Right renal cortex interstitium (tissue), 3 donors: ENCODE results near the gene PCDHA4. TPM values are rescaled to one million over a fixed set of nuclear protein-coding genes. Genes with fewer than 3 reads are reported as not detected.
"Not testable (repeated sequence)": the region's sequence is repeated elsewhere in the genome, so short reads cannot be mapped to it uniquely, and the experiment has no call there.

Experiments
- DNase-seq, 3 donors: peaks; one replicate each; pipeline ENCODE4 v3.0.0-alpha.2; 2013; ENCODE audit warnings: low read depth in 3 of 3, low spot score in 2 of 3
- polyA plus RNA-seq, 3 donors: library from polyadenylated mRNA; unstranded; fragments of 120-200 nt; gene quantifications; one replicate each; pipeline ENCODE4 v1.2.1, GENCODE V29; 2013; ENCODE audit not compliant: insufficient read length in 3 of 3

The PCDHA4 gene
- polyA plus RNA-seq, 3 donors: 0.86 to 1.3 (median 1.3) TPM

- DNase-seq: no peak
These were observed 14.8 kb downstream of the PCDHA4 start, which contains the start of gene PCDHA5 for GRCh38 chr5:140821375-140822280. PCDHA5 (plus strand) TSS chr5:140821613.

- DNase-seq: no peak
These were observed 15.4 kb downstream of the PCDHA4 start for GRCh38 chr5:140822281-140822629.

GRCh38 chr5:140822969-140823368, 16.1 kb downstream of the PCDHA4 start:
- DNase-seq: not testable (repeated sequence)

GRCh38 chr5:140823475-140823874, 16.6 kb downstream of the PCDHA4 start:
- no peak for DNase-seq

- DNase-seq: no peak
These were observed 21.0 kb downstream of the PCDHA4 start, which contains the start of gene PCDHA6 for GRCh38 chr5:140827704-140828361. PCDHA6 (plus strand) TSS chr5:140827960; CDS start chr5:140828092, 132 bp downstream.

GRCh38 chr5:140828362-140828737, 21.5 kb downstream of the PCDHA4 start:
- no peak for DNase-seq

- not testable (repeated sequence) for DNase-seq
These were observed 22.9 kb downstream of the PCDHA4 start for GRCh38 chr5:140829511-140830501.

GRCh38 chr5:140833993-140834392, 27.1 kb downstream of the PCDHA4 start, which contains the start of gene PCDHA7:
PCDHA7 (plus strand) TSS chr5:140834269; CDS start chr5:140834384, 115 bp downstream.
- no peak for DNase-seq

- DNase-seq: not testable (repeated sequence)
These were observed 27.7 kb downstream of the PCDHA4 start for GRCh38 chr5:140834439-140835008.

GRCh38 chr5:140835622-140836510, 29.0 kb downstream of the PCDHA4 start:
- DNase-seq: no peak

- no peak for DNase-seq
These were observed 34.4 kb downstream of the PCDHA4 start, which contains the start of gene PCDHA8 for GRCh38 chr5:140840978-140841962. PCDHA8 (plus strand) TSS chr5:140841187; CDS start chr5:140841322, 135 bp downstream.

- DNase-seq: no peak
These were observed 36.2 kb downstream of the PCDHA4 start for GRCh38 chr5:140842798-140843733.

- not testable (repeated sequence) for DNase-seq
These were observed 41.6 kb downstream of the PCDHA4 start, which contains the start of gene PCDHA9 for GRCh38 chr5:140848139-140849102. PCDHA9 (plus strand) TSS chr5:140848382; CDS start chr5:140848496, 114 bp downstream.

- not testable (repeated sequence) for DNase-seq
These were observed 43.2 kb downstream of the PCDHA4 start for GRCh38 chr5:140849831-140850634.
